B cell (primary cell): ENCODE data around the gene DAB1. TPM values are rescaled to one million over a fixed set of nuclear protein-coding genes. Genes with fewer than 3 reads are reported as not detected.

ENCODE experiments used
- ATAC-seq: fragments of 200-7000 bp; cut with Tn5 transposase; one replicate; pipeline ENCODE4 v1.10.0; 2021; ENCODE audit warnings: low read depth, mild to moderate bottlenecking, moderate number of reproducible peaks, moderate library complexity
- CTCF ChIA-PET: fragments of 350-600 bp; sonication (Branson Sonifier 250); formaldehyde crosslinking; loops from one replicate; lab custom pipeline; 2021; ENCODE audit warnings: antibody characterized with exemption, inconsistent platforms; lab: Charles Lee
- POLR2A ChIA-PET: fragments of 350-600 bp; sonication (Branson Sonifier 250); formaldehyde crosslinking; loops from one replicate; lab custom pipeline; 2021; ENCODE audit warnings: antibody characterized with exemption; lab: Charles Lee
- DNase-seq: peaks from one replicate; pipeline ENCODE4 v3.0.0; 2013
- H2AFZ ChIP-seq: 2 replicates; pipeline ENCODE4 v1.6.1; 2012; ENCODE audit warnings: mild to moderate bottlenecking, low read depth, low read length; ENCODE audit not compliant: insufficient read depth, poor library complexity, severe bottlenecking
- H3K27ac ChIP-seq, 2 donors: 1 replicate in 1 of 2; 2 replicates in 1 of 2; pipeline ENCODE4 v1.5.1; 2012 to 2013; ENCODE audit warnings: low read length in 2 of 2, mild to moderate bottlenecking in 2 of 2, moderate library complexity in 1 of 2
- H3K27me3 ChIP-seq, 4 experiments: fragments of 200-600 bp in 1 of 4; sonication (generic) in 1 of 4; replicated peaks in 1 of 4; 1 replicate in 2 of 4; 2 replicates in 2 of 4; pipeline versions ENCODE4 v1.6.1 to v1.7.0; 2013 to 2016; ENCODE audit warnings: low read length in 3 of 4, mild to moderate bottlenecking in 2 of 4, mixed read lengths in 1 of 4, moderate library complexity in 1 of 4; ENCODE audit not compliant: insufficient read depth in 4 of 4, control insufficient read depth in 3 of 4; ENCODE audit errors: control extremely low read depth in 1 of 4
- H3K36me3 ChIP-seq, 2 experiments: replicated peaks in 1 of 2; 1 replicate in 1 of 2; 2 replicates in 1 of 2; pipeline versions ENCODE4 v1.6.1 to v1.7.1; 2013; ENCODE audit warnings: low read length in 1 of 2; ENCODE audit not compliant: insufficient read depth in 2 of 2, control insufficient read depth in 1 of 2; ENCODE audit errors: control extremely low read depth in 1 of 2, extremely low read depth in 1 of 2
- H3K4me1 ChIP-seq, 2 donors: fragments of 200-600 bp in 1 of 2; sonication (generic) in 1 of 2; 1 replicate in 1 of 2; 2 replicates in 1 of 2; pipeline versions ENCODE4 v1.5.1 to v1.6.1; 2013 to 2017; ENCODE audit warnings: low read length in 2 of 2; ENCODE audit not compliant: control insufficient read depth in 2 of 2, insufficient read depth in 2 of 2
- H3K4me2 ChIP-seq: replicated peaks from 2 replicates; pipeline ENCODE3; 2012; ENCODE audit warnings: mild to moderate bottlenecking, low read depth, low read length; ENCODE audit not compliant: poor library complexity, severe bottlenecking
- H3K4me3 ChIP-seq, 5 experiments: fragments of 200-600 bp in 1 of 5; sonication (generic) in 1 of 5; 1 replicate in 3 of 5; 2 replicates in 2 of 5; pipeline versions ENCODE4 v1.5.1 to v1.7.0; 2011 to 2016; ENCODE audit warnings: low read length in 4 of 5, mild to moderate bottlenecking in 4 of 5, low read depth in 2 of 5, control low read depth in 1 of 5, moderate library complexity in 1 of 5; ENCODE audit not compliant: insufficient read depth in 1 of 5; ENCODE audit errors: control extremely low read depth in 1 of 5, extremely low read depth in 1 of 5
- H3K79me2 ChIP-seq: fragments of 200-600 bp; sonication (generic); one replicate; pipeline ENCODE4 v1.6.0; 2016; ENCODE audit warnings: low read length; ENCODE audit not compliant: control insufficient read depth, insufficient read depth
- H3K9ac ChIP-seq: fragments of 200-600 bp; sonication (generic); 2 replicates; pipeline ENCODE4 v1.6.1; 2017; ENCODE audit warnings: mild to moderate bottlenecking, low read length, moderate library complexity
- H3K9me3 ChIP-seq, 3 donors: one replicate each; pipeline versions ENCODE4 v1.6.1 to v1.7.1; 2013; ENCODE audit warnings: low read length in 2 of 3; ENCODE audit not compliant: control insufficient read depth in 2 of 3, insufficient read depth in 1 of 3; ENCODE audit errors: control extremely low read depth in 1 of 3
- H4K20me1 ChIP-seq: 2 replicates; pipeline ENCODE4 v1.6.0; 2012; ENCODE audit warnings: mild to moderate bottlenecking, low read length; ENCODE audit not compliant: insufficient read depth, control insufficient read depth, poor library complexity, severe bottlenecking
- H3K27ac Mint-ChIP-seq: one replicate; pipeline ENCODE4 v1.8.0; 2021; ENCODE audit warnings: mixed read lengths
- H3K27me3 Mint-ChIP-seq: one replicate; pipeline ENCODE4 v1.8.0; 2021; ENCODE audit warnings: mixed read lengths
- H3K4me1 Mint-ChIP-seq: one replicate; pipeline ENCODE4 v1.8.0; 2021; ENCODE audit warnings: mixed read lengths
- H3K4me3 Mint-ChIP-seq: one replicate; pipeline ENCODE4 v1.8.0; 2021; ENCODE audit warnings: mixed read lengths
- H3K9me3 Mint-ChIP-seq: one replicate; pipeline ENCODE4 v1.8.0; 2022; ENCODE audit warnings: mixed read lengths; ENCODE audit not compliant: insufficient read depth
- CTCF ChIP-seq: fragments of 200-600 bp; IDR thresholded peaks from one replicate; pipeline ENCODE4 v1.8.0; 2022; ENCODE audit warnings: antibody characterized with exemption, mild to moderate bottlenecking
- EZH2 ChIP-seq: IDR thresholded peaks from 2 replicates; pipeline ENCODE4 v1.6.1; 2012; ENCODE audit warnings: borderline replicate concordance, low read depth, mild to moderate bottlenecking, moderate library complexity, low read length; ENCODE audit not compliant: insufficient read depth, poor library complexity, severe bottlenecking
- WGBS: methylation state at CpG from one replicate; pipeline ENCODE4 v1.1.5; 2013; ENCODE audit warnings: missing lambda C conversion rate; ENCODE audit not compliant: insufficient coverage; 5-methylcytosine and 5-hydroxymethylcytosine counted together
- intact Hi-C: fragments of 100-400 bp; cut with micrococcal nuclease; formaldehyde crosslinking; loops from one replicate; pipeline ENCODE4 v1.10.0; 2022
- polyA plus RNA-seq: library from polyadenylated mRNA; depleted of rRNA; stranded (reverse); fragments of >200 nt; gene quantifications from 2 replicates; pipeline ENCODE4 v1.2.3, GENCODE V29; 2012
- total RNA-seq, 2 donors: library from RNA; stranded (reverse); fragments of 120-200 nt in 1 of 2; gene quantifications; 1 replicate in 1 of 2; 2 replicates in 1 of 2; pipeline versions ENCODE4 v1.2.3 to v1.2.4, GENCODE V29; 2013 to 2022

DAB1 gene
- total and polyA plus RNA-seq, 2 donors (not counting 1 experiment from before 2014, with no cell fraction given) = not detected

GRCh38 chr1:57304591-57304990 is 119.3 kb downstream of the DAB1 start:
- WGBS = 80% methylated on average over 1 of the region's 3 CpGs
- no peak overlapping the region for H3K27ac Mint-ChIP-seq

More at GRCh38 chr1:57304591-57304990, 119.3 kb downstream of the DAB1 start:
- no peak overlapping the region for H3K4me3 ChIP-seq
- H3K4me1 ChIP-seq = peaks cover 0 to 3% of the 10 kb centered on the region in 2 donors
- H3K27ac ChIP-seq = no peak overlapping the region
- ChIA-PET CTCF (no interaction called here), POLR2A (no interaction called here)
- no peaks in the 10 kb centered on the region for H3K79me2 ChIP-seq
- no peaks in the 10 kb centered on the region for H4K20me1 ChIP-seq
- intact Hi-C loops = no loop called here
- H3K4me3 Mint-ChIP-seq = no peak overlapping the region
- ATAC-seq = no peak
- no peak overlapping the region for H3K4me2 ChIP-seq
- no peaks in the 10 kb centered on the region for H3K27me3 ChIP-seq
- H3K9me3 ChIP-seq = peaks cover 0 to 4% (median 2%) of the 10 kb centered on the region in 3 donors
- peaks cover 9% of the 10 kb centered on the region for H3K4me1 Mint-ChIP-seq
- no peak overlapping the region for H2AFZ ChIP-seq
- H3K27me3 Mint-ChIP-seq = peaks cover 4% of the 10 kb centered on the region
- no peak overlapping the region for H3K9ac ChIP-seq
- H3K9me3 Mint-ChIP-seq = peaks cover 8% of the 10 kb centered on the region
- no peaks in the 10 kb centered on the region for H3K36me3 ChIP-seq
- DNase-seq = no peak
- TF ChIP-seq EZH2 (no peak), CTCF (no peak)
